Neural crest cell (in vitro differentiated cells): ENCODE results near the gene OR8B2. TPM values are rescaled to one million over a fixed set of nuclear protein-coding genes. Genes with fewer than 3 reads are reported as not detected.
"Not testable (repeated sequence)": the region's sequence is repeated elsewhere in the genome, so short reads cannot be mapped to it uniquely, and the experiment has no call there.

Source experiments
- DNase-seq: peaks from one replicate; pipeline ENCODE4 v3.0.0; 2021; ENCODE audit warnings: low read depth, mixed read lengths, low spot score
- H3K27ac Mint-ChIP-seq: one replicate; pipeline ENCODE4 v1.8.0; 2021; ENCODE audit warnings: mild to moderate bottlenecking, mixed read lengths; ENCODE audit not compliant: unreplicated experiment
- H3K27me3 Mint-ChIP-seq: 2 replicates; pipeline ENCODE4 v1.8.0; 2021; ENCODE audit warnings: low read depth, mild to moderate bottlenecking, mixed read lengths
- H3K36me3 Mint-ChIP-seq: 2 replicates; pipeline ENCODE4 v1.8.0; 2021; ENCODE audit warnings: low read depth, mild to moderate bottlenecking, mixed read lengths
- H3K4me1 Mint-ChIP-seq: 2 replicates; pipeline ENCODE4 v1.8.0; 2021; ENCODE audit warnings: mixed read lengths
- H3K4me3 Mint-ChIP-seq: one replicate; pipeline ENCODE4 v1.8.0; 2021; ENCODE audit warnings: mild to moderate bottlenecking, mixed read lengths
- H3K9me3 Mint-ChIP-seq: 2 replicates; pipeline ENCODE4 v1.8.0; 2021; ENCODE audit warnings: mixed read lengths
- CTCF ChIP-seq: fragments of 200-600 bp; sonication (generic); conservative IDR thresholded peaks from 2 replicates; pipeline ENCODE4 v1.5.0; 2021; ENCODE audit warnings: antibody characterized with exemption, mild to moderate bottlenecking
- total RNA-seq: library from RNA; stranded (reverse); gene quantifications from 2 replicates; pipeline ENCODE4 v1.2.1, GENCODE V29; 2021

Gene OR8B2
- total RNA-seq, 1 donor from 2014 or later = not detected

- Mint-ChIP-seq H3K36me3 (no peaks in the 10 kb centered on the region), H3K9me3 (no peaks in the 10 kb centered on the region), H3K4me1 (no peaks in the 10 kb centered on the region), H3K4me3 (no peak overlapping the region), H3K27ac (no peak overlapping the region), H3K27me3 (peaks cover 38% of the 10 kb centered on the region)
- no peak for TF ChIP-seq CTCF
- DNase-seq = no peak
Observed at GRCh38 chr11:124409906-124410305, 25.6 kb upstream of the OR8B2 start.

GRCh38 chr11:124405581-124405980, 21.3 kb upstream of the OR8B2 start:
- no peak for TF ChIP-seq CTCF
- peaks cover 4% of the 10 kb centered on the region for H3K9me3 Mint-ChIP-seq
- no peaks in the 10 kb centered on the region for H3K4me1 Mint-ChIP-seq
- H3K4me3 Mint-ChIP-seq = no peak overlapping the region
- H3K27me3 Mint-ChIP-seq = peaks cover 13% of the 10 kb centered on the region
- no peaks in the 10 kb centered on the region for H3K36me3 Mint-ChIP-seq
- no peak overlapping the region for H3K27ac Mint-ChIP-seq
- no peak for DNase-seq

GRCh38 chr11:124403186-124403585, 18.9 kb upstream of the OR8B2 start:
- H3K27me3 Mint-ChIP-seq, H3K27ac Mint-ChIP-seq, H3K4me3 Mint-ChIP-seq, H3K36me3 Mint-ChIP-seq, H3K4me1 Mint-ChIP-seq, H3K9me3 Mint-ChIP-seq, DNase-seq: not testable (repeated sequence)

- no peak overlapping the region for H3K27ac Mint-ChIP-seq
- H3K36me3 Mint-ChIP-seq = no peaks in the 10 kb centered on the region
- no peak overlapping the region for H3K4me3 Mint-ChIP-seq
Observed at GRCh38 chr11:124402326-124402922, 18.1 kb upstream of the OR8B2 start.

GRCh38 chr11:124398924-124399323, 14.6 kb upstream of the OR8B2 start, which contains the start of gene OR8B3:
TSS of gene OR8B3 (minus strand) at chr11:124399024. CDS start at chr11:124397351, 1,673 bp downstream.
- H3K27me3 Mint-ChIP-seq = no peaks in the 10 kb centered on the region
- DNase-seq = no peak
- no peak for TF ChIP-seq CTCF
- no peak within 1 kb of the TSS for H3K4me3 Mint-ChIP-seq
- H3K36me3 Mint-ChIP-seq = no peaks in the 10 kb centered on the region
- peaks cover 4% of the 10 kb centered on the region for H3K9me3 Mint-ChIP-seq
- no peaks in the 10 kb centered on the region for H3K4me1 Mint-ChIP-seq
- H3K27ac Mint-ChIP-seq = no peak within 1 kb of the TSS

More at GRCh38 chr11:124402326-124402922, 18.1 kb upstream of the OR8B2 start:
- no peaks in the 10 kb centered on the region for H3K4me1 Mint-ChIP-seq
- H3K27me3 Mint-ChIP-seq = no peaks in the 10 kb centered on the region
- peaks cover 4% of the 10 kb centered on the region for H3K9me3 Mint-ChIP-seq
- peak; percentile 83 for TF ChIP-seq CTCF
- peak; percentile 62 for DNase-seq

- not testable (repeated sequence) for H3K9me3 Mint-ChIP-seq, H3K4me3 Mint-ChIP-seq, H3K27me3 Mint-ChIP-seq, H3K27ac Mint-ChIP-seq, H3K4me1 Mint-ChIP-seq, DNase-seq, H3K36me3 Mint-ChIP-seq
Observed at GRCh38 chr11:124396847-124397246, 12.5 kb upstream of the OR8B2 start.
